HEK293 (cell line): Measurements from ENCODE around the gene TRMT10C.

Experiments used
- CTCF ChIA-PET: fragments of 350-600 bp; formaldehyde crosslinking; extraction: SDS; loops from one replicate; lab custom pipeline; 2021; ENCODE audit warnings: antibody characterized with exemption; lab: Yijun Ruan, JAX
- POLR2A ChIA-PET: fragments of 300-600 bp; formaldehyde crosslinking; extraction: SDS; loops from one replicate; lab custom pipeline; 2020; ENCODE audit warnings: antibody characterized with exemption, inconsistent platforms; lab: Yijun Ruan, JAX
- H3K27ac ChIP-seq: fragments of 200-500 bp; sonication (Bioruptor generic); 2 replicates; pipeline ENCODE4 v1.5.1; 2014; ENCODE audit warnings: low read depth, low read length, control low read depth, inconsistent platforms; ENCODE audit errors: extremely low read depth
- H3K36me3 ChIP-seq, 2 experiments: fragments of 200-500 bp in 1 of 2; sonication (Bioruptor generic) in 1 of 2; 1 replicate in 1 of 2; 2 replicates in 1 of 2; pipeline ENCODE4 v1.5.1; 2014 to 2017; ENCODE audit warnings: inconsistent platforms in 2 of 2, low read length in 2 of 2; ENCODE audit not compliant: control insufficient read depth in 2 of 2, insufficient read depth in 1 of 2
- H3K4me1 ChIP-seq: fragments of 200-500 bp; sonication (Bioruptor generic); 2 replicates; pipeline ENCODE4 v1.5.1; 2014; ENCODE audit warnings: mild to moderate bottlenecking, low read length, inconsistent platforms; ENCODE audit not compliant: control insufficient read depth, insufficient read depth
- H3K4me3 ChIP-seq: 2 replicates; pipeline ENCODE4 v1.5.1; 2011; ENCODE audit warnings: low read depth, mild to moderate bottlenecking, control low read depth, low read length, moderate library complexity
- H3K9me3 ChIP-seq: fragments of 200-500 bp; sonication (Bioruptor generic); 2 replicates; pipeline ENCODE4 v1.5.1; 2014; ENCODE audit warnings: low read depth, low read length, inconsistent platforms; ENCODE audit not compliant: control insufficient read depth, insufficient read depth
- BCL11A ChIP-seq: fragments of 450-650 bp; formaldehyde crosslinking; IDR thresholded peaks from 2 replicates; pipeline ENCODE4 v1.5.1; 2016; ENCODE audit warnings: low read depth, missing biosample characterization, missing genetic modification characterization
- FEZF1 ChIP-seq: fragments of 450-650 bp; formaldehyde crosslinking; IDR thresholded peaks from 2 replicates; pipeline ENCODE4 v1.5.1; 2016; ENCODE audit warnings: missing biosample characterization, missing genetic modification characterization
- MEIS1 ChIP-seq: sonication (generic); formaldehyde crosslinking; IDR thresholded peaks from 2 replicates; pipeline ENCODE4 v1.8.1; 2022; ENCODE audit warnings: missing genetic modification reagents, mild to moderate bottlenecking, borderline replicate concordance
- RBAK ChIP-seq: fragments of 450-650 bp; formaldehyde crosslinking; IDR thresholded peaks from 2 replicates; pipeline ENCODE4 v1.5.1; 2016; ENCODE audit warnings: missing biosample characterization, missing genetic modification characterization
- SETDB1 ChIP-seq: IDR thresholded peaks from one replicate; pipeline ENCODE4 v1.6.1; 2017; ENCODE audit warnings: mild to moderate bottlenecking, low read length, moderate library complexity, mixed read lengths; ENCODE audit not compliant: insufficient read length
- SP2 ChIP-seq: fragments of 450-650 bp; formaldehyde crosslinking; IDR thresholded peaks from 2 replicates; pipeline ENCODE4 v1.5.1; 2016; ENCODE audit warnings: missing biosample characterization, missing genetic modification characterization
- SP7 ChIP-seq: fragments of 450-650 bp; formaldehyde crosslinking; IDR thresholded peaks from 2 replicates; pipeline ENCODE4 v1.5.1; 2016; ENCODE audit warnings: missing biosample characterization, missing genetic modification characterization
- ZBTB10 ChIP-seq: fragments of 450-650 bp; formaldehyde crosslinking; IDR thresholded peaks from 2 replicates; pipeline ENCODE4 v1.5.1; 2016; ENCODE audit warnings: missing biosample characterization, missing genetic modification characterization
- ZNF140 ChIP-seq: fragments of 450-650 bp; formaldehyde crosslinking; IDR thresholded peaks from 2 replicates; pipeline ENCODE4 v1.5.1; 2016; ENCODE audit warnings: missing biosample characterization, missing genetic modification characterization
- ZNF184 ChIP-seq: fragments of 450-650 bp; IDR thresholded peaks from 2 replicates; pipeline ENCODE4 v1.5.1; 2018; ENCODE audit warnings: missing biosample characterization, mild to moderate bottlenecking, missing genetic modification characterization
- ZNF19 ChIP-seq: fragments of 450-650 bp; formaldehyde crosslinking; IDR thresholded peaks from 2 replicates; pipeline ENCODE4; 2016; ENCODE audit warnings: missing biosample characterization, missing genetic modification characterization, low read depth
- ZNF350 ChIP-seq: fragments of 450-650 bp; formaldehyde crosslinking; IDR thresholded peaks from 2 replicates; pipeline ENCODE4 v1.5.0; 2017; ENCODE audit warnings: missing biosample characterization, mild to moderate bottlenecking, missing genetic modification characterization
- ZNF600 ChIP-seq: fragments of 450-650 bp; formaldehyde crosslinking; IDR thresholded peaks from 2 replicates; pipeline ENCODE4 v1.5.1; 2016; ENCODE audit warnings: missing biosample characterization, missing genetic modification characterization
- ZNF623 ChIP-seq: fragments of 450-650 bp; formaldehyde crosslinking; IDR thresholded peaks from 2 replicates; pipeline ENCODE4 v1.5.1; 2016; ENCODE audit warnings: missing biosample characterization, missing genetic modification characterization
- ZNF624 ChIP-seq: fragments of 450-650 bp; formaldehyde crosslinking; IDR thresholded peaks from 2 replicates; pipeline ENCODE4 v1.5.1; 2017; ENCODE audit warnings: missing biosample characterization, missing genetic modification characterization
- ZNF626 ChIP-seq: fragments of 450-650 bp; sonication (Bioruptor Pico); formaldehyde crosslinking; IDR thresholded peaks from 2 replicates; pipeline ENCODE4 v1.5.1; 2018; ENCODE audit warnings: missing biosample characterization, missing genetic modification characterization, inconsistent platforms
- ZNF645 ChIP-seq: fragments of 450-650 bp; formaldehyde crosslinking; IDR thresholded peaks from 2 replicates; pipeline ENCODE4; 2016; ENCODE audit warnings: missing biosample characterization, missing genetic modification characterization
- ZNF654 ChIP-seq: fragments of 450-650 bp; formaldehyde crosslinking; IDR thresholded peaks from 2 replicates; pipeline ENCODE4 v1.5.1; 2016; ENCODE audit warnings: low read depth, missing biosample characterization, missing genetic modification characterization
- ZNF664 ChIP-seq: fragments of 450-650 bp; formaldehyde crosslinking; IDR thresholded peaks from 2 replicates; pipeline ENCODE4 v1.5.1; 2016; ENCODE audit warnings: missing biosample characterization, missing genetic modification characterization
- ZNF677 ChIP-seq: fragments of 450-650 bp; IDR thresholded peaks from 2 replicates; pipeline ENCODE4 v1.5.0; 2018; ENCODE audit warnings: missing biosample characterization, mild to moderate bottlenecking, missing genetic modification characterization, moderate library complexity
- TF ChIP-seq, protein P1 (sequence below): fragments of 450-650 bp; formaldehyde crosslinking; IDR thresholded peaks from 2 replicates; pipeline ENCODE4 v1.5.1; 2017; ENCODE audit warnings: missing biosample characterization, missing genetic modification characterization
- TF ChIP-seq, protein P2 (sequence below): fragments of 450-650 bp; IDR thresholded peaks from 2 replicates; pipeline ENCODE4 v1.5.1; 2018; ENCODE audit warnings: missing biosample characterization, mild to moderate bottlenecking, missing genetic modification characterization

The TRMT10C gene

GRCh38 chr3:101529816-101530685 lies 31.6 kb upstream of the TRMT10C start:
- no peak overlapping the region for H3K27ac ChIP-seq
- CTCF ChIA-PET = no interaction called here
- H3K4me3 ChIP-seq = no peak overlapping the region
- POLR2A ChIA-PET = no interaction called here
- H3K4me1 ChIP-seq = no peaks in the 10 kb centered on the region
- H3K36me3 ChIP-seq = no peaks in the 10 kb centered on the region
- no peaks in the 10 kb centered on the region for H3K9me3 ChIP-seq
- no peak for TF ChIP-seq ZNF654 (tag by site-specific recombination)
- TF ChIP-seq SETDB1 = peak; percentile 49

GRCh38 chr3:101530686-101531047 lies 31.0 kb upstream of the TRMT10C start:
- ChIA-PET POLR2A (no interaction called here), CTCF (no interaction called here)
- H3K36me3 ChIP-seq = no peaks in the 10 kb centered on the region
- H3K9me3 ChIP-seq = no peaks in the 10 kb centered on the region
- no peak overlapping the region for H3K4me3 ChIP-seq
- H3K4me1 ChIP-seq = no peaks in the 10 kb centered on the region
- TF ChIP-seq FEZF1 (tag by site-specific recombination) (no peak), ZNF19 (tag by site-specific recombination) (no peak), ZNF624 (tag by site-specific recombination) (no peak), SP7 (tag by site-specific recombination) (no peak), ZBTB10 (tag by site-specific recombination) (no peak), ZNF645 (tag by site-specific recombination) (no peak), ZNF623 (tag by site-specific recombination) (no peak), MEIS1 (CRISPR knock-in tag) (no peak), ZNF626 (tag by site-specific recombination) (no peak), ZNF350 (no peak), ZNF664 (tag by site-specific recombination) (no peak), RBAK (no peak), SP2 (tag by site-specific recombination) (no peak), ZNF677 (tag by site-specific recombination) (no peak), ZNF140 (tag by site-specific recombination) (no peak), ZNF600 (tag by site-specific recombination) (no peak), ZNF184 (tag by site-specific recombination) (no peak), BCL11A (tag by site-specific recombination) (no peak)
- TF ChIP-seq, protein P1, sequence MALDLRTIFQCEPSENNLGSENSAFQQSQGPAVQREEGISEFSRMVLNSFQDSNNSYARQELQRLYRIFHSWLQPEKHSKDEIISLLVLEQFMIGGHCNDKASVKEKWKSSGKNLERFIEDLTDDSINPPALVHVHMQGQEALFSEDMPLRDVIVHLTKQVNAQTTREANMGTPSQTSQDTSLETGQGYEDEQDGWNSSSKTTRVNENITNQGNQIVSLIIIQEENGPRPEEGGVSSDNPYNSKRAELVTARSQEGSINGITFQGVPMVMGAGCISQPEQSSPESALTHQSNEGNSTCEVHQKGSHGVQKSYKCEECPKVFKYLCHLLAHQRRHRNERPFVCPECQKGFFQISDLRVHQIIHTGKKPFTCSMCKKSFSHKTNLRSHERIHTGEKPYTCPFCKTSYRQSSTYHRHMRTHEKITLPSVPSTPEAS (tag by site-specific recombination) = no peak
- TF ChIP-seq, protein P2, sequence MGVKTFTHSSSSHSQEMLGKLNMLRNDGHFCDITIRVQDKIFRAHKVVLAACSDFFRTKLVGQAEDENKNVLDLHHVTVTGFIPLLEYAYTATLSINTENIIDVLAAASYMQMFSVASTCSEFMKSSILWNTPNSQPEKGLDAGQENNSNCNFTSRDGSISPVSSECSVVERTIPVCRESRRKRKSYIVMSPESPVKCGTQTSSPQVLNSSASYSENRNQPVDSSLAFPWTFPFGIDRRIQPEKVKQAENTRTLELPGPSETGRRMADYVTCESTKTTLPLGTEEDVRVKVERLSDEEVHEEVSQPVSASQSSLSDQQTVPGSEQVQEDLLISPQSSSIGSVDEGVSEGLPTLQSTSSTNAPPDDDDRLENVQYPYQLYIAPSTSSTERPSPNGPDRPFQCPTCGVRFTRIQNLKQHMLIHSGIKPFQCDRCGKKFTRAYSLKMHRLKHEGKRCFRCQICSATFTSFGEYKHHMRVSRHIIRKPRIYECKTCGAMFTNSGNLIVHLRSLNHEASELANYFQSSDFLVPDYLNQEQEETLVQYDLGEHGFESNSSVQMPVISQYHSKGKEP (tag by site-specific recombination) = no peak
- H3K27ac ChIP-seq = no peak overlapping the region
